Measurements from ENCODE around the gene ABCC2. TPM values are rescaled to one million over a fixed set of nuclear protein-coding genes. Genes with fewer than 3 reads are reported as not detected.

ABCC2 gene
- total RNA-seq, 1 experiment from 2014 or later, result 6.5 TPM

DNA sequence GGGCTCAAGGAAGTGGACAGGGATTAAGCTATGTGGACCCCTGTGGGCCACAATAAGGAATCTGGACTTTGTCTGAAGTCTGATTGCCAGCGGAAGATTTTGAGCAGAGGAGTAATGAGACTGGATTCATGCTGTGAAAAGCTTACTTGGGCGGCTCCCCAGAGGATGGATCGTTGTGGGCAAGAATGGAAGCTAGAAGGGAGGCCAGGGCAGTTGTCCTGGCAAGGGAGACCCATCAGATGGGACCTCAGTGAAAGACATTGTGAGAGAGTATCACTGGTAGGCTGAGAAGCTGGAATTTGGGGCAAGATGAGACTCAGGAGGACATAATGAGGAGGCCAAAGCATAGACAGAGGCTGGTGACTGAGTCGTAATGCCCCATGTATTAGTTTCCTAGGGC lies 15.6 kb downstream of the ABCC2 start:
- no peaks in the 10 kb centered on the region for H3K9me3 ChIP-seq (ENCODE audit: control insufficient read depth, insufficient read depth, low read depth, low read length)
- no peaks in the 10 kb centered on the region for H3K4me1 ChIP-seq (ENCODE audit: control insufficient read depth, insufficient read depth, low read length)
- no peaks in the 10 kb centered on the region for H3K27me3 ChIP-seq (ENCODE audit: control insufficient read depth, insufficient read depth, low read length)
- in situ Hi-C loops (cut with HindIII; ENCODE audit: low pct_unique_long_range_greater_than_20kb, low sequenced_read_pairs), result no loop called here
- no TSS peak for BruUV-seq (replicated peaks)
- intact Hi-C loops (cut with micrococcal nuclease; ENCODE audit: unreplicated experiment), result no loop called here
- CTCF ChIA-PET, result no interaction called here
- no peak for ATAC-seq
- no peak for DNase-seq (ENCODE audit: low read depth, low spot score)
- no peaks in the 10 kb centered on the region for H3K36me3 ChIP-seq (ENCODE audit: control insufficient read depth, insufficient read depth, low read length)
- H3K4me3 ChIP-seq (ENCODE audit: low read depth in 2 of 2, low read length in 2 of 2), result no peak overlapping the region
- POLR2A ChIA-PET, result no interaction called here
- peak overlapping the region; percentile 8; the same call in 1 of the 2 replicates for H3K27ac ChIP-seq (ENCODE audit: low read length)
- no peak for TF ChIP-seq POLR2AphosphoS5 (IDR thresholded peaks at IDR 0.05; ENCODE audit: low read depth, low read length)
- TF ChIP-seq TCF7L2 (IDR thresholded peaks at IDR 0.05; ENCODE audit: low read depth, low read length), result no peak

GRCh38 chr10:99798920-99799319 lies 16.5 kb downstream of the ABCC2 start:
- Histone ChIP-seq H3K36me3 (ENCODE audit: control insufficient read depth, insufficient read depth, low read length) (no peaks in the 10 kb centered on the region), H3K9me3 (ENCODE audit: control insufficient read depth, insufficient read depth, low read depth, low read length) (no peaks in the 10 kb centered on the region), H3K4me3 (ENCODE audit: low read depth in 2 of 2, low read length in 2 of 2) (no peak overlapping the region), H3K27ac (ENCODE audit: low read length) (no peak overlapping the region), H3K4me1 (ENCODE audit: control insufficient read depth, insufficient read depth, low read length) (no peaks in the 10 kb centered on the region), H3K27me3 (ENCODE audit: control insufficient read depth, insufficient read depth, low read length) (no peaks in the 10 kb centered on the region)
- ChIA-PET POLR2A (no interaction called here), CTCF (no interaction called here)
- intact Hi-C loops (cut with micrococcal nuclease; ENCODE audit: unreplicated experiment) (no loop called here), in situ Hi-C loops (cut with HindIII; ENCODE audit: low pct_unique_long_range_greater_than_20kb, low sequenced_read_pairs) (no loop called here)
- no TSS peak for BruUV-seq (replicated peaks)
- no peak for DNase-seq (ENCODE audit: low read depth, low spot score)
- TF ChIP-seq POLR2AphosphoS5 (IDR thresholded peaks at IDR 0.05; ENCODE audit: low read depth, low read length), result no peak
- no peak for TF ChIP-seq SIN3A (IDR thresholded peaks at IDR 0.05; ENCODE audit: borderline replicate concordance, insufficient read depth, low read depth, low read length)
- no peak for TF ChIP-seq TCF7L2 (IDR thresholded peaks at IDR 0.05; ENCODE audit: low read depth, low read length)
- TF ChIP-seq, protein P1, sequence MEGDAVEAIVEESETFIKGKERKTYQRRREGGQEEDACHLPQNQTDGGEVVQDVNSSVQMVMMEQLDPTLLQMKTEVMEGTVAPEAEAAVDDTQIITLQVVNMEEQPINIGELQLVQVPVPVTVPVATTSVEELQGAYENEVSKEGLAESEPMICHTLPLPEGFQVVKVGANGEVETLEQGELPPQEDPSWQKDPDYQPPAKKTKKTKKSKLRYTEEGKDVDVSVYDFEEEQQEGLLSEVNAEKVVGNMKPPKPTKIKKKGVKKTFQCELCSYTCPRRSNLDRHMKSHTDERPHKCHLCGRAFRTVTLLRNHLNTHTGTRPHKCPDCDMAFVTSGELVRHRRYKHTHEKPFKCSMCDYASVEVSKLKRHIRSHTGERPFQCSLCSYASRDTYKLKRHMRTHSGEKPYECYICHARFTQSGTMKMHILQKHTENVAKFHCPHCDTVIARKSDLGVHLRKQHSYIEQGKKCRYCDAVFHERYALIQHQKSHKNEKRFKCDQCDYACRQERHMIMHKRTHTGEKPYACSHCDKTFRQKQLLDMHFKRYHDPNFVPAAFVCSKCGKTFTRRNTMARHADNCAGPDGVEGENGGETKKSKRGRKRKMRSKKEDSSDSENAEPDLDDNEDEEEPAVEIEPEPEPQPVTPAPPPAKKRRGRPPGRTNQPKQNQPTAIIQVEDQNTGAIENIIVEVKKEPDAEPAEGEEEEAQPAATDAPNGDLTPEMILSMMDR (IDR thresholded peaks at IDR 0.05), result no peak
- no peak for TF ChIP-seq REST (IDR thresholded peaks at IDR 0.05; ENCODE audit: insufficient read depth in 1 of 2, low read depth in 2 of 2, low read length in 1 of 2)
- no peak for ATAC-seq

DNA sequence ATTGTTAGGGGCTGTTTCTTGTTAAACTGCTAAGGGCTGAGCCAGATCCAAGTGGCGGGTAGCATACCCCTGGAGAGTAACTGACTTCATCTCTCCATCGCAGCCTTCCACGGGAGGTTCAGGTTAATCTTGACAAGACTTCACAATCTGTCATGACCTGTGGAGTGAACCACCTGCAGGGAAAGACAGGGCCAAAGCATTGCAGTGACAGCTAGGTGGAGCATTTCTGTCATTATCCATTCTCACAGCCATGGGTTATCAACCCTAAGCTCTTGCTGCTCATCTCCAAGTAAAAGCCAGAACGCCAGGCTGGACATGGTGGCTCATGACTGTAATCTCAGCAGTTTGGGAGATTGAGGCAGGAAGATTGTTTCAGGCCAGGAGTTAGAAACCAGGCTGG lies 17.2 kb downstream of the ABCC2 start:
- intact Hi-C loops (cut with micrococcal nuclease; ENCODE audit: unreplicated experiment) (no loop called here), in situ Hi-C loops (cut with HindIII; ENCODE audit: low pct_unique_long_range_greater_than_20kb, low sequenced_read_pairs) (no loop called here)
- Histone ChIP-seq H3K4me1 (ENCODE audit: control insufficient read depth, insufficient read depth, low read length) (no peaks in the 10 kb centered on the region), H3K4me3 (ENCODE audit: low read depth in 2 of 2, low read length in 2 of 2) (no peak overlapping the region), H3K27me3 (ENCODE audit: control insufficient read depth, insufficient read depth, low read length) (no peaks in the 10 kb centered on the region), H3K27ac (ENCODE audit: low read length) (no peak overlapping the region; the same call in 1 of the 2 replicates), H3K9me3 (ENCODE audit: control insufficient read depth, insufficient read depth, low read depth, low read length) (no peaks in the 10 kb centered on the region), H3K36me3 (ENCODE audit: control insufficient read depth, insufficient read depth, low read length) (no peaks in the 10 kb centered on the region)
- no peak for TF ChIP-seq TCF7L2 (IDR thresholded peaks at IDR 0.05; ENCODE audit: low read depth, low read length)
- TF ChIP-seq, protein P1 (IDR thresholded peaks at IDR 0.05), result peak; percentile 34
- BruUV-seq (replicated peaks), result no TSS peak
- DNase-seq (ENCODE audit: low read depth, low spot score) (no peak), ATAC-seq (peak; percentile 41; the same call in 1 of the 2 replicates)
- CTCF ChIA-PET, result no interaction called here
- POLR2A ChIA-PET, result interaction anchor here (0.5 kb wide), 1 partner anchor 26 kb away, joined by 32 read pairs; no protein-coding TSS in a partner anchor
